ENCODE results near the gene SYNDIG1.

Gene SYNDIG1

GRCh38 chr20:24585796-24586522 is 116.5 kb downstream of the SYNDIG1 start:
- no peak for DNase-seq (ENCODE audit: low spot score)

GRCh38 chr20:24586523-24586840 is 117.1 kb downstream of the SYNDIG1 start:
- DNase-seq (ENCODE audit: low spot score) = no peak

- no peak for DNase-seq (ENCODE audit: low spot score)
Observed at GRCh38 chr20:24587384-24588046, 118.1 kb downstream of the SYNDIG1 start.

GRCh38 chr20:24588047-24588635 is 118.7 kb downstream of the SYNDIG1 start:
- DNase-seq (ENCODE audit: low spot score) = no peak

GRCh38 chr20:24588725-24589340 is 119.4 kb downstream of the SYNDIG1 start:
- no peak for DNase-seq (ENCODE audit: low spot score)

GRCh38 chr20:24589381-24589780 is 120.0 kb downstream of the SYNDIG1 start:
- no peak for DNase-seq (ENCODE audit: low spot score)

GRCh38 chr20:24589815-24590177 is 120.4 kb downstream of the SYNDIG1 start:
- DNase-seq (ENCODE audit: low spot score) = no peak

- DNase-seq (ENCODE audit: low spot score) = no peak
Observed at GRCh38 chr20:24590178-24590982, 121.0 kb downstream of the SYNDIG1 start.

GRCh38 chr20:24597051-24597450 is 127.6 kb downstream of the SYNDIG1 start:
- no peak for DNase-seq (ENCODE audit: low spot score)

GRCh38 chr20:24598346-24598745 is 128.9 kb downstream of the SYNDIG1 start:
- no peak for DNase-seq (ENCODE audit: low spot score)

GRCh38 chr20:24598996-24599395 is 129.6 kb downstream of the SYNDIG1 start:
- DNase-seq (ENCODE audit: low spot score) = no peak

- no peak for DNase-seq (ENCODE audit: low spot score)
Observed at GRCh38 chr20:24600012-24600411, 130.6 kb downstream of the SYNDIG1 start.

- DNase-seq (ENCODE audit: low spot score) = no peak
Observed at GRCh38 chr20:24603454-24603853, 134.0 kb downstream of the SYNDIG1 start.

GRCh38 chr20:24604966-24605665 is 135.7 kb downstream of the SYNDIG1 start:
- DNase-seq (ENCODE audit: low spot score) = no peak

GRCh38 chr20:24605937-24606455 is 136.6 kb downstream of the SYNDIG1 start:
- DNase-seq (ENCODE audit: low spot score) = no peak

GRCh38 chr20:24607402-24607801 is 138.0 kb downstream of the SYNDIG1 start:
- no peak for DNase-seq (ENCODE audit: low spot score)

GRCh38 chr20:24608926-24609667 is 139.7 kb downstream of the SYNDIG1 start:
- DNase-seq (ENCODE audit: low spot score) = no peak

- no peak for DNase-seq (ENCODE audit: low spot score)
Observed at GRCh38 chr20:24609757-24610156, 140.3 kb downstream of the SYNDIG1 start.

- no peak for DNase-seq (ENCODE audit: low spot score)
Observed at GRCh38 chr20:24610341-24611115, 141.1 kb downstream of the SYNDIG1 start.
